ENCODE measurements around the gene UGT1A6. TPM values are rescaled to one million over a fixed set of nuclear protein-coding genes. Genes with fewer than 3 reads are reported as not detected.

Gene UGT1A6
- total RNA-seq, 1 experiment from 2014 or later, result not detected

- DNase-seq (ENCODE audit: low spot score) (no peak), ATAC-seq (no peak)
- Mint-ChIP-seq H3K27ac (no peak overlapping the region), H3K4me1 (no peaks in the 10 kb centered on the region), H3K9me3 (peaks cover 8% of the 10 kb centered on the region), H3K27me3 (ENCODE audit: low read depth) (no peaks in the 10 kb centered on the region; the same call in 1 of the 2 replicates), H3K4me3 (no peak overlapping the region), H3K36me3 (no peaks in the 10 kb centered on the region)
- TF ChIP-seq GTF2I (CRISPR knock-in tag; conservative IDR thresholded peaks at IDR 0.05), result no peak
- TF ChIP-seq ERG (CRISPR knock-in tag; IDR thresholded peaks at IDR 0.05), result no peak
- TF ChIP-seq IRF2 (CRISPR knock-in tag; IDR thresholded peaks at IDR 0.05; ENCODE audit: borderline replicate concordance, low read depth), result no peak
- no peak for TF ChIP-seq CTCF (IDR thresholded peaks at IDR 0.05)
- TF ChIP-seq ZNF532 (CRISPR knock-in tag; IDR thresholded peaks at IDR 0.05; ENCODE audit: borderline replicate concordance), result no peak
- TF ChIP-seq USF1 (CRISPR knock-in tag; IDR thresholded peaks at IDR 0.05), result no peak
- ChIA-PET CTCF (no interaction called here), POLR2A (no interaction called here)
Observed at GRCh38 chr2:233791151-233791882, 98.6 kb downstream of the UGT1A6 start.

- no peak for DNase-seq (ENCODE audit: low spot score)
- no peaks in the 10 kb centered on the region for H3K4me1 Mint-ChIP-seq
- H3K27ac Mint-ChIP-seq, result no peak overlapping the region
- no peak for ATAC-seq
- CTCF ChIA-PET, result no interaction called here
- no peaks in the 10 kb centered on the region; the same call in 1 of the 2 replicates for H3K27me3 Mint-ChIP-seq (ENCODE audit: low read depth)
- peaks cover 6% of the 10 kb centered on the region for H3K9me3 Mint-ChIP-seq
- H3K4me3 Mint-ChIP-seq, result no peak overlapping the region
- POLR2A ChIA-PET, result no interaction called here
- H3K36me3 Mint-ChIP-seq, result no peaks in the 10 kb centered on the region
- TF ChIP-seq E2F4 (CRISPR knock-in tag; IDR thresholded peaks at IDR 0.05; ENCODE audit: borderline replicate concordance, low read depth), result no peak
- no peak for TF ChIP-seq ZMAT4 (CRISPR knock-in tag; IDR thresholded peaks at IDR 0.05)
- no peak for TF ChIP-seq FOXK1 (CRISPR knock-in tag; IDR thresholded peaks at IDR 0.05)
- no peak for TF ChIP-seq GTF2I (CRISPR knock-in tag; conservative IDR thresholded peaks at IDR 0.05)
- no peak for TF ChIP-seq IRF1 (CRISPR knock-in tag; IDR thresholded peaks at IDR 0.05)
- TF ChIP-seq RELA (CRISPR knock-in tag; IDR thresholded peaks at IDR 0.05; ENCODE audit: borderline replicate concordance), result no peak
- no peak for TF ChIP-seq NFE2L1 (CRISPR knock-in tag; IDR thresholded peaks at IDR 0.05)
- TF ChIP-seq GRHL2 (CRISPR knock-in tag; IDR thresholded peaks at IDR 0.05; ENCODE audit: insufficient replicate concordance, severe bottlenecking), result no peak
- TF ChIP-seq TEAD4 (CRISPR knock-in tag; IDR thresholded peaks at IDR 0.05), result no peak
- no peak for TF ChIP-seq ATF3 (CRISPR knock-in tag; conservative IDR thresholded peaks at IDR 0.05)
- TF ChIP-seq MYBL2 (CRISPR knock-in tag; IDR thresholded peaks at IDR 0.05), result no peak
- no peak for TF ChIP-seq ZSCAN18 (CRISPR knock-in tag; IDR thresholded peaks at IDR 0.05)
- TF ChIP-seq TP53 (CRISPR knock-in tag; IDR thresholded peaks at IDR 0.05), result no peak
Observed at GRCh38 chr2:233791883-233792329, 99.2 kb downstream of the UGT1A6 start.
